Breast epithelium (tissue), 3 donors: ENCODE results near the gene ROS1.

Experiments used
- CTCF ChIP-seq, 3 donors: fragments of 450-650 bp; IDR thresholded peaks; one replicate each; pipeline ENCODE4 v1.5.1; 2016 to 2017; ENCODE audit warnings: antibody characterized with exemption in 3 of 3, mild to moderate bottlenecking in 3 of 3, moderate library complexity in 3 of 3
- POLR2A ChIP-seq: fragments of 450-650 bp; IDR thresholded peaks from one replicate; pipeline ENCODE4 v1.6.1; 2016; ENCODE audit warnings: antibody characterized with exemption, mild to moderate bottlenecking, moderate library complexity

GRCh38 chr6:117304446-117304845 lies 121.3 kb downstream of the ROS1 start:
- TF ChIP-seq CTCF (IDR thresholded peaks at IDR 0.05) (no peak), POLR2A (no peak)
